NCI-H1436 (cell line): ENCODE data around the gene TRAPPC12.
"Not testable (repeated sequence)": the region's sequence is repeated elsewhere in the genome, so short reads cannot be mapped to it uniquely, and the experiment has no call there.

Experiments used
- DNase-seq: peaks from one replicate; lab custom pipeline; 2025; lab: John Stamatoyannopoulos, UW

TRAPPC12 gene

GRCh38 chr2:3505771-3506170 lies 126.3 kb downstream of the TRAPPC12 start:
- DNase-seq, result no peak

- DNase-seq, result no peak
Measured at GRCh38 chr2:3512086-3512485, 132.6 kb downstream of the TRAPPC12 start.

DNA sequence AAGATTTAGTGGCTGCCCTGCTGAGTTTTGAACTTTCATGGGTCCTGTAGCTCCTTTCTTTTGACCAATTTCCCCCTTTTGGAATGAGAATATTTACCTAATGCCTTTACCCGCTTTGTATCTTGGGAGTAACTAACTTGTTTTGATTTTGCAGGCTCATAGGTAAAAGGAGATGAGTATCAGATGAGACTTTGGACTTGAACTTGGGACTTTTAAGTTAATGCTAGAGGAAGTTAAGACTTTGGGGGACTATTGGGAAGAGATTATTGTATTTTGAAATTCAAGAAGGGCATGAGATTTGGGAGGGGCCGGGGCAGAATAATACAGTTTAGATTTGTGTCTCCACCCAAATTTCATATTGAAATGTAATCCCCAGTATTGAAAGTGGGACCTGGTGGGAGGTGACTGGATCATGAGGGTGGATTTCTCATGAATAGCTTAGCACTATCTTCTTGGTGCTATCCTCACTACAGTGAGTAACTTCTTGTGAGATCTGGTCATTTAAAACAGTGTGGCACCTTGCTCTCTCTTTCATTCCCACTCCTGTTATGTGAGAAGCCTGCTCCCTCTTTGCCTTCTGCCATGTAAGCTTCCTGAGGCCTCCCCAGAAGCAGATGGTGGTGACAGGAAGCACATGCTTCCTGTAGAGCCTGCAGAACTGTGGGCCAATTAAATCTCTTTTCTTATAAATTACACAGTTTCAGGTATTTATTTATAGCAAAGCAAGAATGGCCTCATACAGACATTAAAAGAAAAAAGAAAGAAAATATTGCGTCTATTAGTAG lies 133.7 kb downstream of the TRAPPC12 start:
- no peak for DNase-seq

GRCh38 chr2:3515438-3515837 lies 135.9 kb downstream of the TRAPPC12 start:
- DNase-seq, result not testable (repeated sequence)

- DNase-seq, result no peak
Measured at GRCh38 chr2:3516831-3517230, 137.3 kb downstream of the TRAPPC12 start.

- no peak for DNase-seq
Measured at GRCh38 chr2:3517948-3518495, 138.5 kb downstream of the TRAPPC12 start.

- peak; percentile 97 for DNase-seq
Measured at GRCh38 chr2:3518496-3519254, 139.2 kb downstream of the TRAPPC12 start.

DNA sequence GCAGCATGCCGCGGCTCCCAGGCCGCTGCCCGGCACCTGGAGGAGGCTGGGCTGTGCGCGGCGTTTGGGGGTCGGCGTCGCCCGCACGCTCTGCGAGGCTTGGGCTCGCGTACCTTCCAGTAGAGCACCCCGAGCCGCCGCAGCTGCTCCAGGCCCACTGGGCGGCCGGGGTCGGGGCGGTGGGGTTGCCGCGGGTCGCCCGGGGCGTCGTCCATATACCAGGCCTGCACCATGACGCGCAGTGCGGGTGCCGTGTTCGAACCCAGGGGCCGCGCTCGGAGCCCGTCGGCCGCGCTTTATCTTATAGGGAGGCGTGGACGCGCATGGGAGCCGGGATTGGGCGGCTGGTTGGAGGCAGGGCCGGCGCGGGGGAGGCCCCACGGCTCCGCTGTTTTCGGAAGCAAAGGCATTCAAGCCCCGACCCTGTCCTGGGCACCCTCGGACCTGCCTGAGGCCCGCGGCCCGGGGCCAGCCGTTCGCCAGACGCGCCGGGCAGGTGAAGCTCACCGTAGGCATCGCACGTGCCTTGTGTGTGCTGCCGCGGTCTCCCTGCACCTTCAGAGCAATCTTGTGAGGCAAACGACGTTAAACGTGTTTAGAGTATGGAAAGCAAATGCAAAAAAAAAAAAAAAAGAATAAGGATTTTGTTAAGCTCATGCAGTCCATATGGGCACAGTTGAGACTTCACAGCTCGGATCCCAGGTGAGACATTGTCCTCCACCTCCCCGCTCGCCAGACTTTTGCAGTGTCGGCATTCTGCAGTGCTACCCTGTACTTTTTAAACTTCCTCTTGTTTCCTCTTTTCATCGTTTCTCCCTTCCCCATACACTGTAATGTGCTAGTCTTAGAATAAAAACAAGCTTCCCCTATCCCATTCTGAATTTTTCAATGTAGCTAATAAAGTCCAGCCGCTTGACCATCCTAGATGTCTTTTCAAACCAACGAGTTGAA lies 140.0 kb downstream of the TRAPPC12 start, which contains the start of gene ADI1:
TSS of gene ADI1 (minus strand) at position 277 of the 951 bp plus-strand sequence. CDS start at position 233, 44 bp downstream.
- peak; percentile 70 for DNase-seq

DNA sequence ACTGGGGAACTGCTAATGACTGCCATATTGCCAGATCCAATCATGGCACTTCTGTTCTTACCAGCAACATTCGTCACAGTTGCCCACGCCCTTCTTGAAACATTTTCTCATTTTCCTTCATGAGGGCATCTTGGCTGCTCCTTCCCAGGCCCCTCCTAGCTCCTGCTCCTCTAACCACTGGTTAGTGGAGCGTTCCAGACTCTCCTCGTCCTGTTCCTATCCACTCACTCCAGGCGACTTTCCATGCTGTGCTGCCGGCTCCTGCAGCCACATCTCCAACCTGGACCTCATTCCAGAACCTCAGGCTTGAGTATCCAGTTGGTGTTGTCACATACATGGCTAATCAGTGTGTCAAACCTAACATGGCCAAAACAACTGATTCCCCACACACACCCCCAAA lies 141.1 kb downstream of the TRAPPC12 start:
- no peak for DNase-seq

DNA sequence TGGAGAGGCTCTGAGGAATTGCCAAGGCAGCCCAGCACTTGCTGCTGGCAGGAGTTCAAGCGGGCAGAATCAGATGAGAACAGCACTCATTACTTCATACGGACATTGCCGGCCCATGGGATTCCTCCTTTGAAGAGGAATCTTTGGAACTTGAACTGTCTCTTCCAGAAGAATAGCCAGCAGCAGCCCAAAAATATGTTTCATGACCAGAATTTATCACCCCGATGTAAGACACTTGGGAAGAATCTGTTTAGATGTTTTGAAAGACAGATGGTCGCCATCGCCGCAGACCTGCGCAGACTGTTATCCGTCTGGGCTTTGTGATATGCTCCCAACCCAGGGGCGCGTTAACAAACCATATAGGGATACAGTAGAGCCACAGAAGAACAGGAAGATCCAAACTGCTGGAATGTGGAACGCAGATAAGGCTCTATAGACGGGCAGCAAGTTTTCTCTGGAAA lies 143.5 kb downstream of the TRAPPC12 start:
- DNase-seq, result no peak

DNA sequence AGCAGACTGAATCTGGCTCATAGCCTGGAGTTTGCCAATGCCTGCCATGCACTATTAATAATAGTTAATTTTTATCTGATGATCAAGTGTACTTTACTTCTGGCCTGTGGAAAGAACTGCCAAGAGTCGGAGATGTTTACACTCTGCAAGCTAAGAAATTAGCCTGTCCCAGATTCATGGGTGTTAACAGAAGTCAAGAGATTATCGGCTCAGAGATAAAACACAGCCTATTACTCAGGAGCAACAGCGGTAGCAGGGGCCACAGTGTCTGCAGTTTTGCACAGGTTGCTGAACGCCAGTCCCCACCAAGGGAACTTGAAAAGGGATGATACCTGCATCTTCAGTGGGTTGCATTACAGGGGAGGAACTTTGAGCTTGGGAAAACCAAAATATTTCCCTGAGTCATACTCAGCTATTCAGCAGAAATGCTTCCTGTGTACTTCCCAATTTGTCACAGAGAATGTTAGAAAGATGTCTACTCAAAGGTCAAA lies 144.1 kb downstream of the TRAPPC12 start:
- no peak for DNase-seq

GRCh38 chr2:3526871-3527270 lies 147.4 kb downstream of the TRAPPC12 start:
- DNase-seq, result no peak

- DNase-seq, result no peak
Measured at GRCh38 chr2:3527886-3528785, 148.6 kb downstream of the TRAPPC12 start.
